Suprapubic skin (tissue), 4 donors: ENCODE measurements around the gene PAH.

ENCODE experiments used
- EP300 ChIP-seq: sonication (generic); formaldehyde crosslinking; IDR thresholded peaks from one replicate; pipeline ENCODE4 v1.6.1; 2017; ENCODE audit warnings: antibody characterized with exemption
- POLR2AphosphoS5 ChIP-seq, 3 donors: sonication (generic); formaldehyde crosslinking; IDR thresholded peaks; one replicate each; pipeline ENCODE4 v1.6.1; 2017; ENCODE audit warnings: antibody characterized with exemption in 3 of 3
- TF ChIP-seq, protein P1 (sequence below), 2 donors: fragments of 200-600 bp in 1 of 2; fragments of 450-650 bp in 1 of 2; sonication (generic) in 1 of 2; IDR thresholded peaks; one replicate each; pipeline ENCODE4 v1.5.1; 2016 to 2019; ENCODE audit warnings: antibody characterized with exemption in 2 of 2, mild to moderate bottlenecking in 1 of 2, moderate library complexity in 1 of 2

DNA sequence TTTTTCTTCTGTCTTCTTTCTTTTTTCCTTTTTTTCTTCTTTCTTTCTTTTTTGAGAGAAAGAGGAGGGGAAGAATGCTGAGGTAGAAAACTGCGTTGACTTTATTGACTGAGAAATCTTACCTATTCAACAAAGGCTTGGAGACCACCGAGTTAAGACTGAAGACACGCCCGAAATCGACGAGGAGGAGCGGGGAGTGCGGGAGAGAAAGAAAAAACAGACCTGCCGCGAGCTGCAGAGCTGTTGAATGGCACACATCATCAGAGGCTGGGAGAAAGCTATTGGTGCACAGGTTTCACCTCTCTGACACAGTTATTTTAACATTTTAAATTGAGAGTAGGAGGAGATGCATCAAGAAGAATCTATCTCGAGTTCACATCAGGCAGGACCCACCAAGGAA, 45.5 kb upstream of the PAH start:
- TF ChIP-seq, protein P1, sequence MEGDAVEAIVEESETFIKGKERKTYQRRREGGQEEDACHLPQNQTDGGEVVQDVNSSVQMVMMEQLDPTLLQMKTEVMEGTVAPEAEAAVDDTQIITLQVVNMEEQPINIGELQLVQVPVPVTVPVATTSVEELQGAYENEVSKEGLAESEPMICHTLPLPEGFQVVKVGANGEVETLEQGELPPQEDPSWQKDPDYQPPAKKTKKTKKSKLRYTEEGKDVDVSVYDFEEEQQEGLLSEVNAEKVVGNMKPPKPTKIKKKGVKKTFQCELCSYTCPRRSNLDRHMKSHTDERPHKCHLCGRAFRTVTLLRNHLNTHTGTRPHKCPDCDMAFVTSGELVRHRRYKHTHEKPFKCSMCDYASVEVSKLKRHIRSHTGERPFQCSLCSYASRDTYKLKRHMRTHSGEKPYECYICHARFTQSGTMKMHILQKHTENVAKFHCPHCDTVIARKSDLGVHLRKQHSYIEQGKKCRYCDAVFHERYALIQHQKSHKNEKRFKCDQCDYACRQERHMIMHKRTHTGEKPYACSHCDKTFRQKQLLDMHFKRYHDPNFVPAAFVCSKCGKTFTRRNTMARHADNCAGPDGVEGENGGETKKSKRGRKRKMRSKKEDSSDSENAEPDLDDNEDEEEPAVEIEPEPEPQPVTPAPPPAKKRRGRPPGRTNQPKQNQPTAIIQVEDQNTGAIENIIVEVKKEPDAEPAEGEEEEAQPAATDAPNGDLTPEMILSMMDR (IDR thresholded peaks at IDR 0.05): no peak
- no peak for TF ChIP-seq POLR2AphosphoS5 (IDR thresholded peaks at IDR 0.05)
- no peak for TF ChIP-seq EP300
